NCI-H1105 (cell line): ENCODE data around the gene SLC44A4.
A peak's percentile ranks its signal among the peaks of the same experiment; 100 is the strongest.
"Not testable (repeated sequence)": the region's sequence is repeated elsewhere in the genome, so short reads cannot be mapped to it uniquely, and the experiment has no call there.

Experiments used
- DNase-seq: peaks from one replicate; lab custom pipeline; 2025; lab: John Stamatoyannopoulos, UW

The SLC44A4 gene

GRCh38 chr6:31858707-31859106 is 20.1 kb downstream of the SLC44A4 start:
- DNase-seq = no peak

GRCh38 chr6:31857774-31858173 is 21.0 kb downstream of the SLC44A4 start:
- DNase-seq = not testable (repeated sequence)

GRCh38 chr6:31851980-31852718 is 26.6 kb downstream of the SLC44A4 start:
- not testable (repeated sequence) for DNase-seq

- no peak for DNase-seq
Observed at GRCh38 chr6:31851485-31851832, 27.3 kb downstream of the SLC44A4 start.

- no peak for DNase-seq
Observed at GRCh38 chr6:31850765-31851484, 27.9 kb downstream of the SLC44A4 start.

GRCh38 chr6:31847276-31847978 is 31.4 kb downstream of the SLC44A4 start:
- DNase-seq = no peak

- DNase-seq = no peak
Observed at GRCh38 chr6:31844507-31844906, 34.3 kb downstream of the SLC44A4 start.

GRCh38 chr6:31842053-31842452 is 36.7 kb downstream of the SLC44A4 start:
- no peak for DNase-seq

GRCh38 chr6:31839779-31840126 is 39.0 kb downstream of the SLC44A4 start:
- not testable (repeated sequence) for DNase-seq

GRCh38 chr6:31838968-31839367 is 39.8 kb downstream of the SLC44A4 start:
- no peak for DNase-seq

GRCh38 chr6:31838114-31838553 is 40.7 kb downstream of the SLC44A4 start:
- not testable (repeated sequence) for DNase-seq

- DNase-seq = no peak
Observed at GRCh38 chr6:31837369-31838113, 41.3 kb downstream of the SLC44A4 start.

- no peak for DNase-seq
Observed at GRCh38 chr6:31836474-31837368, 42.1 kb downstream of the SLC44A4 start.

GRCh38 chr6:31836047-31836473 is 42.7 kb downstream of the SLC44A4 start:
- no peak for DNase-seq

- peak; percentile 87 for DNase-seq
Observed at GRCh38 chr6:31834367-31835250, 44.2 kb downstream of the SLC44A4 start.

- DNase-seq = no peak
Observed at GRCh38 chr6:31831350-31832215, 47.2 kb downstream of the SLC44A4 start.

- DNase-seq = no peak
Observed at GRCh38 chr6:31830886-31831335, 47.9 kb downstream of the SLC44A4 start.

GRCh38 chr6:31829633-31830283 is 49.0 kb downstream of the SLC44A4 start:
- peak; percentile 37 for DNase-seq
